GM18505 (cell line): Measurements from ENCODE around the gene CCL24.
"Not testable (repeated sequence)": the region's sequence is repeated elsewhere in the genome, so short reads cannot be mapped to it uniquely, and the experiment has no call there.

Experiments used
- ATAC-seq: cut with Tn5 transposase; IDR thresholded peaks from one replicate; pipeline ENCODE4 v1.9.1; 2021; ENCODE audit not compliant: unreplicated experiment
- POLR2A ChIP-seq: IDR thresholded peaks from 4 replicates; pipeline ENCODE4 v1.6.1; 2011; ENCODE audit warnings: borderline replicate concordance; ENCODE audit not compliant: insufficient read depth, insufficient read length; ENCODE audit errors: extremely low read depth

The CCL24 gene

DNA sequence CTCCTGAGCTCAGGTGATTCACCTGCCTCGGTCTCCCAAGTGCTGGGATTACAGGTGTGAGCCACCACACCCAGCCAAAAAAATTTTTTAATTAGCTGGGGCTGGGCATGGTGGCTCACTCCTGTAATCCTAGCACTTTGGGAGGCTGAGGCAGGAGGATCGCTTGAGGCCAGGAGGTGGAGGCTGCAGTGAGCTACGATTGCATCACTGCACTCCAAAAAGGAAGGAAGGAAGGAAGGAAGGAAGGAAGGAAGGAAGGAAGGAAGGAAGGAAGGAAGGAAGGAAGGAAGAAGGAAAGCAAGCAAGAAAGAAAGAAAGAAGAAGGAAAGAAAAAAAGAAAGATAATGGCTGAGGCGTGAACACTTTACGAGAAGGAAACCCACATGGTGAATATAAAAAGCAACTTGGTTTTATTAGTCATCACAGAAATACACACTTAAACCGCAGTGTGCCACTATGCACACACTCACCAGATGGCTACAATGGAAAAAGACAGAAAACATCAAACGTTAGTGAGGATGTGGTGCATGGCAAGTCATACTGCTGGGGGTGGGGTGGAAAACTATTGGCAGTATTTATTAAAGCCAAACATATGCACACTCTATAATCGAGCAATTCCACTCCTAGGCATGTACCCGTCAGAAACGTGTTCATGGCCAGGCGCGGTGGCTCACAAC, 37.2 kb downstream of the CCL24 start:
- ATAC-seq: no peak
- no peak for TF ChIP-seq POLR2A

DNA sequence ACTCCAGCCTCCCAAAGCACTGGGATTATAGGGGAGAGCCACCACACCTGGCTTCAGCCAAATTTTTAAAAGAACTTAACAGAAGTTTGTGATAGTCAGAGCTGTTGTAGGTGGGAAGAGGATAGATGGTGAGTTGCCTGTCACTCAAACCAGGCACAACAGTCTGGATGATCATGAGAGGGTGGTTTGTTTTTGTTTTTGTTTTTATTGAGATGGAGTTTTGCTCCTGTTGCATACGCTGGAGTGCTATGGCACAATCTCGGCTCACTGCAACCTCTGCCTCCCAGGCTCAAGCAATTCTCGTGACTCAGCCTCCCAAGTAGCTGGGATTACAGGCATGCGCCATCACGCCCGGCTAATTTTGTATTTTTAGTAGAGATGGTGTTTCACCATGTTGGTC, 39.6 kb downstream of the CCL24 start:
- ATAC-seq: not testable (repeated sequence)

DNA sequence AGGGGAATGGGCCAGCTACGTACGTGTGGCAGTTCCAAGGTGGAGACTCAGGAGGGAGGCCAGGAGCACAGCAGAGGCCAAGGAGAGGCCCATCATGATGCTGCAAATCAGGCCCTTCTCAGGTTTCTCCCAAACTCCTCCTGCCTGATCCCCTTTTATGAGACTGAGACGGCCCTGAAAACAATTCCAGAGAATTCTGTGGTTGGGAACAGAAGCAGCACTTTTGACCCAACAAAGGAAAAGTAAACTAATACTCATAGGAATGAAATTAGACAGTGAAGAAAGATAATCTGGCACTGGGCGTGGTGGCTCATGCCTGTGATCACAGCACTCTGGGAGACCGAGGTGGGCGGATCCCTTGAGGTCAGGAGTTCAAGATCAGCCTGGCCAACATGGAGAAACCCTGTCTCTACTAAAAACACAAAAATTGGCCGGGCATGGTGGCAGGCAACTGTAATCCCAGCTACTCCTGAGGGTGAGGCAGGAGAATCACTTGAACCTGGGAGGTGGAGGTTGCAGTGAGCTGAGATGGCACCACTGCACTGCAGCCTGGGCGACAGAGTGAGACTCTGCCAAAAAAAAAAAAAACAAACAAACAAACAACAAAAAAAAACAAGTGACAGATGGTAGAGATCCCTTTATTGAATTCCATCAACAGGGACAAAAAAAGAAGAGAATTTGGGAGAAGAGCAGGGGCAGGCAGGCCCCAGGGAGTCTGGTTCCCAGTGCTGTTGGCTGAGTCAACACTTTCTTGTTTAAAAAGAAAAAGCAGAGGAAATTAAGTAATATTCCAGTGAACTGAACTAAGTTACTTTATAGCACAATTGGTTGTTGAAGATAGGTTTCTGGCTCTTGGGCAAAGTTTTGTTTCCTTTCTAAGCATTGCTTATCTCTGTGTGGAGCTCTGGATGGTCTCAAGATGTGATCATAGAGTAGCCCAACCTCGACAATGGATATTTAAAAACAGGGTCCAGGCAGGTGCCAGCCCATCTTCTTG, 41.2 kb downstream of the CCL24 start, which contains the start of gene CCL26:
Gene CCL26, minus strand, starts transcription at position 131 of the 997 bp plus-strand sequence. Its CDS starts 35 bp downstream, at position 96.
- ATAC-seq: no peak
- TF ChIP-seq POLR2A: no peak

DNA sequence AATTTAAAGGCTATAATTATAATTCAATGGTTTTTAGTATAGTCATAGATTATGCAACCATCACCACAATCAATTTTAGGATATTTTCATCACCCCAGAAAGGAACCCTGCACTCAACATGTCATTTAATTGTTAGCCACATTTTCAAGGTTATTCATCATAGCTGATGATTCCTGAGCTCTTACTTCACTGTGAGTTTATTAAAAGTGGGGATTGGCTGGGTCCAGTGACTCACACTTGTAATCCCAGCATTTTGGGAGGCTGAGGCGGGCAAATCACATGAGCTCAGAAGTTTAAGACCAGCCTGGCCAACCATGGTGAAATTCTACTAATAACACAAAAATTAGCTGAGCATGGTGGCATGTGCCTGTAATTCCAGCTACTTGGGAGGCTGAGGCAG, 42.4 kb downstream of the CCL24 start:
- TF ChIP-seq POLR2A: no peak
- ATAC-seq: no peak

DNA sequence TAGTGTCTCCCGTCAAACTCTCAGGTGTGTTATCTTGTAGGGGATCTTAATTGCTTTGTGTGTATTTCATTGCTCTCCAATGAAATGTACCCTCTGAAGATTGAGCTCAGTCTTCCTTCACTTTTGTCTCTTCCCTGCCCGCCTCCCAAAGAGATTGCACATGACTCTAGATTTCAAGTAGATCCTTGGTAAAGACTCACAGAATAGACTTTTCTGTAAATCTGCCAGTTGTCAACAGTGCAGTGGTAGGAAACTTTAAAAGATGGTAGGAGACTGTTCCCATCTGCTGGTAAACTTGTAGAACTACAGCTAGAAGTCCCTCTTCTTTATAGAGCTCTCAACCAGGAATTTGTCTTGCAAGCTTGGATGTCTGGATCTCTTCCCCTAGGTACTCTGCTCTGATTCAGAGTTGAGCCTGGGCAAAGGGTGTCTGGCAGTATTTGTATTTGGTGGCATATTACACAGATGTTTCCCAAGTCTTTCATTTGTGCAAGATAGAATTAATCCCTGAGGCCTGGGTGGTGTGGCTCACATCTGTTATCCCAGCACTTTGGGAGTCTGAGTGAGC, 51.2 kb downstream of the CCL24 start:
- ATAC-seq: no peak
- no peak for TF ChIP-seq POLR2A

DNA sequence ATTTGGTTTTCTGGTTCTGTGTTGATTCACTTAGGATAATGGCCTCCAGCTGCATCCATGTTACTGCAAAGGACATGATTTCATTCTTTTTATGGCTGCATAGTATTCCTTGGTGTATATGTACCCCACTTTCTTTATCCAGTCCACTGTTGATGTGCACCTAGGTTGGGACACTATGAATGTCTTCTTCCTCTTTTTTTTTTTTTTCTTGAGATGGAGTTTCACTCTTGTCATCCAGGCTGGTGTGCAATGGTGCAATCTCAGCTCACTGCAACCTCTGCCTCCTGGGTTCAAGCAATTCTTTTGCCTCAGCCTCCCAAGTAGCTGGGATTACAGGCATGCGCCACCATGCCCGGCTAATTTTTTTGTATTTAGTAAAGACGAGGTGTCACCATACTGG, 51.8 kb downstream of the CCL24 start:
- ATAC-seq: not testable (repeated sequence)
